HepG2 (cell line): ENCODE measurements around the gene WDCP. TPM values are rescaled to one million over a fixed set of nuclear protein-coding genes. Genes with fewer than 3 reads are reported as not detected.

Source experiments
- ADNP ChIP-seq: sonication (generic); formaldehyde crosslinking; IDR thresholded peaks from 2 replicates; pipeline ENCODE4 v1.4.0; 2020; ENCODE audit warnings: missing genetic modification reagents
- ARNTL ChIP-seq: sonication (generic); formaldehyde crosslinking; IDR thresholded peaks from 2 replicates; pipeline ENCODE4 v1.4.0; 2020; ENCODE audit warnings: mild to moderate bottlenecking, missing genetic modification reagents
- ATM ChIP-seq: fragments of 450-650 bp; IDR thresholded peaks from 2 replicates; pipeline ENCODE4 v1.7.1; 2017; ENCODE audit warnings: mild to moderate bottlenecking, borderline replicate concordance
- GFI1 ChIP-seq: sonication (generic); formaldehyde crosslinking; IDR thresholded peaks from 2 replicates; pipeline ENCODE4 v1.5.0; 2020; ENCODE audit warnings: missing genetic modification reagents, mild to moderate bottlenecking, borderline replicate concordance
- IRX3 ChIP-seq: sonication (generic); formaldehyde crosslinking; IDR thresholded peaks from 2 replicates; pipeline ENCODE4 v1.8.1; 2023; ENCODE audit warnings: mild to moderate bottlenecking, low read depth, missing genetic modification reagents, borderline replicate concordance
- LCORL ChIP-seq, 2 experiments: fragments of 450-650 bp in 1 of 2; sonication (generic) in 1 of 2; formaldehyde crosslinking in 1 of 2; IDR thresholded peaks; 2 replicates each; pipeline versions ENCODE4 v1.5.0 to v1.6.1; 2017 to 2020; ENCODE audit warnings: antibody characterized with exemption in 1 of 2, missing genetic modification reagents in 1 of 2
- MXI1 ChIP-seq: IDR thresholded peaks from 3 replicates; pipeline ENCODE4 v1.6.1; 2012; ENCODE audit warnings: low read depth, low read length, inconsistent platforms, borderline replicate concordance
- NR2C2 ChIP-seq: sonication (generic); formaldehyde crosslinking; IDR thresholded peaks from 2 replicates; pipeline ENCODE4 v1.4.0; 2020; ENCODE audit warnings: missing genetic modification reagents, mild to moderate bottlenecking, moderate library complexity, borderline replicate concordance
- POGZ ChIP-seq: sonication (generic); formaldehyde crosslinking; IDR thresholded peaks from 2 replicates; pipeline ENCODE4 v1.4.0; 2020; ENCODE audit warnings: mild to moderate bottlenecking, missing genetic modification reagents
- SATB2 ChIP-seq: sonication (generic); formaldehyde crosslinking; IDR thresholded peaks from 2 replicates; pipeline ENCODE4 v1.5.0; 2020; ENCODE audit warnings: missing genetic modification reagents
- SOX13 ChIP-seq, 3 experiments: fragments of 450-650 bp in 1 of 3; sonication (generic) in 1 of 3; formaldehyde crosslinking in 1 of 3; IDR thresholded peaks in 2 of 3; conservative IDR thresholded peaks in 1 of 3; 2 replicates each; pipeline versions ENCODE4 v1.5.0 to v1.6.1; 2016 to 2020; ENCODE audit warnings: antibody characterized with exemption in 1 of 3, mild to moderate bottlenecking in 1 of 3, missing compliant biosample characterization in 1 of 3, missing genetic modification reagents in 1 of 3, moderate library complexity in 1 of 3
- SOX5 ChIP-seq: IDR thresholded peaks from 2 replicates; pipeline ENCODE4 v1.6.1; 2016; ENCODE audit warnings: borderline replicate concordance
- YY1 ChIP-seq: IDR thresholded peaks from 2 replicates; pipeline ENCODE4 v1.6.1; 2011; ENCODE audit warnings: low read length, low read depth, moderate library complexity, mild to moderate bottlenecking; ENCODE audit not compliant: insufficient read depth, insufficient replicate concordance
- ZBTB1 ChIP-seq: sonication (generic); formaldehyde crosslinking; IDR thresholded peaks from 2 replicates; pipeline ENCODE4 v1.4.0; 2020; ENCODE audit warnings: missing genetic modification reagents, borderline replicate concordance
- ZFP82 ChIP-seq: sonication (generic); formaldehyde crosslinking; IDR thresholded peaks from 2 replicates; pipeline ENCODE4 v1.5.1; 2020; ENCODE audit warnings: mild to moderate bottlenecking, missing genetic modification reagents, borderline replicate concordance
- ZFX ChIP-seq: sonication (generic); formaldehyde crosslinking; IDR thresholded peaks from 2 replicates; pipeline ENCODE4 v1.4.0; 2020; ENCODE audit warnings: mild to moderate bottlenecking, low read depth, missing genetic modification reagents, moderate library complexity
- ZKSCAN8 ChIP-seq: IDR thresholded peaks from 2 replicates; pipeline ENCODE4 v1.6.1; 2016; ENCODE audit warnings: borderline replicate concordance, missing genetic modification reagents, missing compliant biosample characterization
- ZNF44 ChIP-seq: sonication (generic); formaldehyde crosslinking; IDR thresholded peaks from 2 replicates; pipeline ENCODE4 v1.5.1; 2020; ENCODE audit warnings: mild to moderate bottlenecking, missing genetic modification reagents
- ZNF619 ChIP-seq: sonication (generic); formaldehyde crosslinking; IDR thresholded peaks from 2 replicates; pipeline ENCODE4 v1.4.0; 2020; ENCODE audit warnings: mild to moderate bottlenecking, missing genetic modification reagents
- ZSCAN30 ChIP-seq: sonication (generic); formaldehyde crosslinking; IDR thresholded peaks from 2 replicates; pipeline ENCODE4 v1.5.0; 2020; ENCODE audit warnings: mild to moderate bottlenecking, missing genetic modification reagents
- ZSCAN31 ChIP-seq: sonication (generic); formaldehyde crosslinking; IDR thresholded peaks from 2 replicates; pipeline ENCODE4 v1.5.0; 2020; ENCODE audit warnings: low read depth, mild to moderate bottlenecking, missing genetic modification reagents
- polyA plus RNA-seq, 8 experiments: library from polyadenylated mRNA; depleted of rRNA in 3 of 8; stranded (reverse) in 7 of 8; unstranded in 1 of 8; fragments of >200 nt; fragmentation: Illumina TruSeq in 4 of 8; extraction: Trizol in 4 of 8; gene quantifications; 2 replicates each; pipeline versions ENCODE4 v1.2.1 to v1.2.3, GENCODE V29; 2011 to 2016; ENCODE audit warnings: low read depth in 4 of 8, missing spikeins in 1 of 8, mixed read lengths in 1 of 8; ENCODE audit not compliant: insufficient read depth in 1 of 8
- total RNA-seq, 5 experiments: library from RNA; depleted of rRNA; stranded (reverse); fragments of >200 nt; fragmentation: Illumina TruSeq; extraction: Trizol; gene quantifications; 2 replicates each; pipeline ENCODE4 v1.2.3, GENCODE V29; 2016; ENCODE audit warnings: low read depth in 1 of 5
- TF ChIP-seq, protein P1 (sequence below): sonication (generic); formaldehyde crosslinking; IDR thresholded peaks from 2 replicates; pipeline ENCODE4 v1.5.0; 2020; ENCODE audit warnings: mild to moderate bottlenecking, missing genetic modification reagents, borderline replicate concordance
- TF ChIP-seq, protein P2 (sequence below): sonication (generic); formaldehyde crosslinking; IDR thresholded peaks from 2 replicates; pipeline ENCODE4 v1.5.0; 2020; ENCODE audit warnings: mild to moderate bottlenecking, missing genetic modification reagents, borderline replicate concordance

WDCP gene
- total and polyA plus RNA-seq, 2 of the 13 experiments (the other 11 are each of a cell fraction or from before 2014, with no cell fraction given), result 17.4 to 22.6 TPM

DNA sequence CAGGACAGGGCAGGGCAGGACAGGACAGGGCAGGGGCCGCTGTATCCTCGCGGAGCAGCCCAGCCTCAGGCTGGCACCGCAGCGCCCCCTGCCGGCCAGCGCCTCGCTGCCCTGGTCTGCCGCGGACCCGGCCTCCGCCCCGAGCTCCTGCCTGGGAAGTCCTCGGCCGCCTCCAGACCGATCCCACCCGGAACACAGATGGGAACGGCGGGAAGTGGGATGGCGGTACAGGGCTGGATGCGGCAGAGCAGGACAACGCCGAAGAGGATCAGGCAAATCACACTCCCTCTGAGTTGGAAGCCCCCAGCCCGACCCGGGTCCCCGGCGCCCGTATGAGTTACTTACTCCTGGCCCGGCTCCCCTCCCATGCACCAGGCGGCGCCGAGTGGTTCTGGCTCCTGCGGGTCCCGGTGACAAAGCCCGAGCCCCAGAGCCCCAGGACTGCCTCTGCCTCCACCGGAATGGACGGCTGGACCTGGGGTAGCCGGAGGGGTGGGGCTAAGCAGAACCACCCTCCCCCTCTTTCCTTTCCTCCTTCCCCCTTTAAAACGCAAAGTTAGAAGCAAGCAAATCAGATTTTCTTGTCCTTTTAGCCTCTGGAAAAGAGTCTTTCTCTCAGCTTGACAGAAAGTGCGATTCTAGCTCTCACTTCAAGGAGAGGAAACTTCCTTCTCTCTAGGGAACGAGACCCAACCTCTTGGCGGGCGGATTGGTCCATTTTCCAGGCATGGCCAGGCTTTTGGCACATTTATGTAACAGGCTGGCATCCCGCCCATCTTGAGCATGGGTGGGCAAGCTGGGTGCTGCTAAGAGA is 37.4 kb upstream of the WDCP start, which contains the start of gene TP53I3 (continued):
- peak; percentile 90 for TF ChIP-seq ZFX (CRISPR knock-in tag)
- peak; percentile 55 for TF ChIP-seq SOX5
- no peak for TF ChIP-seq SATB2
- TF ChIP-seq ADNP (CRISPR knock-in tag), result peak; percentile 72; the same call in 1 of the 2 replicates
- TF ChIP-seq ZNF619, result no peak
- TF ChIP-seq ZSCAN30, result no peak
- peak; percentile 15; the same call in 1 of the 2 replicates for TF ChIP-seq NR2C2 (CRISPR knock-in tag)
- 0 out of 2 replicates have a peak, but pooled peaks have one; percentile 10 for TF ChIP-seq ZBTB1 (CRISPR knock-in tag)
- TF ChIP-seq ZFP82 (CRISPR knock-in tag), result peak; percentile 88; the same call in 1 of the 2 replicates
- TF ChIP-seq SOX13 (IDR thresholded peaks at IDR 0.05), result peak; percentile 58; the same call in 1 of the 2 replicates
- no peak for TF ChIP-seq SOX13 (CRISPR knock-in tag; conservative IDR thresholded peaks at IDR 0.05 in 1 of 2, IDR thresholded peaks at IDR 0.05 in 1 of 2)
- peak; percentile 89 for TF ChIP-seq IRX3 (CRISPR knock-in tag)
- TF ChIP-seq ZKSCAN8 (CRISPR knock-in tag), result no peak
- peak; percentile 98 for TF ChIP-seq ZSCAN31 (CRISPR knock-in tag)
- TF ChIP-seq, protein P1, sequence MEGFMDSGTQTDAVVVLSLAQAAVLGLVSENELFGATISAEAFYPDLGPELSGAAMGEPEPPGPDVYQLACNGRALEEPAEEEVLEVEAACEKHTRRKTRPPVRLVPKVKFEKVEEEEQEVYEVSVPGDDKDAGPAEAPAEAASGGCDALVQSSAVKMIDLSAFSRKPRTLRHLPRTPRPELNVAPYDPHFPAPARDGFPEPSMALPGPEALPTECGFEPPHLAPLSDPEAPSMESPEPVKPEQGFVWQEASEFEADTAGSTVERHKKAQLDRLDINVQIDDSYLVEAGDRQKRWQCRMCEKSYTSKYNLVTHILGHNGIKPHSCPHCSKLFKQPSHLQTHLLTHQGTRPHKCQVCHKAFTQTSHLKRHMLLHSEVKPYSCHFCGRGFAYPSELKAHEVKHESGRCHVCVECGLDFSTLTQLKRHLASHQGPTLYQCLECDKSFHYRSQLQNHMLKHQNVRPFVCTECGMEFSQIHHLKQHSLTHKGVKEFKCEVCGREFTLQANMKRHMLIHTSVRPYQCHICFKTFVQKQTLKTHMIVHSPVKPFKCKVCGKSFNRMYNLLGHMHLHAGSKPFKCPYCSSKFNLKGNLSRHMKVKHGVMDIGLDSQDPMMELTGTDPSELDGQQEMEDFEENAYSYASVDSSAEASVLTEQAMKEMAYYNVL, result peak; percentile 41; the same call in 1 of the 2 replicates
- no peak; the same call in 1 of the 2 replicates for TF ChIP-seq GFI1 (CRISPR knock-in tag)
- no peak for TF ChIP-seq LCORL (IDR thresholded peaks at IDR 0.05)
- TF ChIP-seq LCORL (CRISPR knock-in tag; IDR thresholded peaks at IDR 0.05), result peak; percentile 99
- TF ChIP-seq MXI1, result no peak; the same call in 2 of the 3 replicates
- TF ChIP-seq, protein P2, sequence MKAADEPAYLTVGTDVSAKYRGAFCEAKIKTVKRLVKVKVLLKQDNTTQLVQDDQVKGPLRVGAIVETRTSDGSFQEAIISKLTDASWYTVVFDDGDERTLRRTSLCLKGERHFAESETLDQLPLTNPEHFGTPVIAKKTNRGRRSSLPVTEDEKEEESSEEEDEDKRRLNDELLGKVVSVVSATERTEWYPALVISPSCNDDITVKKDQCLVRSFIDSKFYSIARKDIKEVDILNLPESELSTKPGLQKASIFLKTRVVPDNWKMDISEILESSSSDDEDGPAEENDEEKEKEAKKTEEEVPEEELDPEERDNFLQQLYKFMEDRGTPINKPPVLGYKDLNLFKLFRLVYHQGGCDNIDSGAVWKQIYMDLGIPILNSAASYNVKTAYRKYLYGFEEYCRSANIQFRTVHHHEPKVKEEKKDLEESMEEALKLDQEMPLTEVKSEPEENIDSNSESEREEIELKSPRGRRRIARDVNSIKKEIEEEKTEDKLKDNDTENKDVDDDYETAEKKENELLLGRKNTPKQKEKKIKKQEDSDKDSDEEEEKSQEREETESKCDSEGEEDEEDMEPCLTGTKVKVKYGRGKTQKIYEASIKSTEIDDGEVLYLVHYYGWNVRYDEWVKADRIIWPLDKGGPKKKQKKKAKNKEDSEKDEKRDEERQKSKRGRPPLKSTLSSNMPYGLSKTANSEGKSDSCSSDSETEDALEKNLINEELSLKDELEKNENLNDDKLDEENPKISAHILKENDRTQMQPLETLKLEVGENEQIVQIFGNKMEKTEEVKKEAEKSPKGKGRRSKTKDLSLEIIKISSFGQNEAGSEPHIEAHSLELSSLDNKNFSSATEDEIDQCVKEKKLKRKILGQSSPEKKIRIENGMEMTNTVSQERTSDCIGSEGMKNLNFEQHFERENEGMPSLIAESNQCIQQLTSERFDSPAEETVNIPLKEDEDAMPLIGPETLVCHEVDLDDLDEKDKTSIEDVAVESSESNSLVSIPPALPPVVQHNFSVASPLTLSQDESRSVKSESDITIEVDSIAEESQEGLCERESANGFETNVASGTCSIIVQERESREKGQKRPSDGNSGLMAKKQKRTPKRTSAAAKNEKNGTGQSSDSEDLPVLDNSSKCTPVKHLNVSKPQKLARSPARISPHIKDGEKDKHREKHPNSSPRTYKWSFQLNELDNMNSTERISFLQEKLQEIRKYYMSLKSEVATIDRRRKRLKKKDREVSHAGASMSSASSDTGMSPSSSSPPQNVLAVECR (CRISPR knock-in tag), result peak; percentile 88
- peak; percentile 58; the same call in 1 of the 2 replicates for TF ChIP-seq ARNTL (CRISPR knock-in tag)
- no peak for TF ChIP-seq ATM
- peak; percentile 61 for TF ChIP-seq YY1
- TF ChIP-seq POGZ (CRISPR knock-in tag), result peak; percentile 84
- TF ChIP-seq ZNF44, result no peak; the same call in 1 of the 2 replicates
